Umbilical cord (tissue), 2 donors: ENCODE results near the gene GLB1L3. TPM values are rescaled to one million over a fixed set of nuclear protein-coding genes. Genes with fewer than 3 reads are reported as not detected.
A peak's percentile ranks its signal among the peaks of the same experiment; 100 is the strongest.
"Not testable (repeated sequence)": the region's sequence is repeated elsewhere in the genome, so short reads cannot be mapped to it uniquely, and the experiment has no call there.

Source experiments
- DNase-seq: peaks from one replicate; pipeline ENCODE4 v3.0.0-alpha.2; 2015; ENCODE audit warnings: low spot score
- total RNA-seq: library from RNA; depleted of rRNA; stranded (reverse); fragments of >200 nt; gene quantifications from one replicate; pipeline ENCODE4 v1.2.3, GENCODE V29; 2014; ENCODE audit warnings: low replicate concordance; ENCODE audit not compliant: insufficient read depth

The GLB1L3 gene
- total RNA-seq, 1 donor from 2014 or later = 2.2 TPM

- DNase-seq = no peak
Observed at GRCh38 chr11:134252346-134253187, 23.6 kb upstream of the GLB1L3 start.

- DNase-seq = peak; percentile 98
Observed at GRCh38 chr11:134253188-134253993, 22.8 kb upstream of the GLB1L3 start, which contains the start of the genes ACAD8 and THYN1. Gene ACAD8, plus strand, starts transcription at chr11:134253568. Its CDS starts 33 bp downstream, at chr11:134253601. Gene THYN1, minus strand, starts transcription at chr11:134253352. Its CDS starts 470 bp downstream, at chr11:134252882.

- no peak for DNase-seq
Observed at GRCh38 chr11:134254433-134255183, 21.6 kb upstream of the GLB1L3 start.

GRCh38 chr11:134255184-134255561, 21.0 kb upstream of the GLB1L3 start:
- DNase-seq = not testable (repeated sequence)

- no peak for DNase-seq
Observed at GRCh38 chr11:134257101-134257500, 19.1 kb upstream of the GLB1L3 start.

GRCh38 chr11:134258577-134258976, 17.6 kb upstream of the GLB1L3 start:
- no peak for DNase-seq

GRCh38 chr11:134260503-134260902, 15.7 kb upstream of the GLB1L3 start:
- DNase-seq = no peak

GRCh38 chr11:134260983-134261382, 15.2 kb upstream of the GLB1L3 start:
- DNase-seq = no peak

GRCh38 chr11:134261626-134262488, 14.3 kb upstream of the GLB1L3 start:
- DNase-seq = no peak

- no peak for DNase-seq
Observed at GRCh38 chr11:134264966-134265764, 11.0 kb upstream of the GLB1L3 start.

- no peak for DNase-seq
Observed at GRCh38 chr11:134266440-134266839, 9.7 kb upstream of the GLB1L3 start.

- DNase-seq = peak; percentile 63
Observed at GRCh38 chr11:134266841-134267251, 9.3 kb upstream of the GLB1L3 start.

- DNase-seq = no peak
Observed at GRCh38 chr11:134267461-134267860, 8.7 kb upstream of the GLB1L3 start.

GRCh38 chr11:134267966-134268365, 8.2 kb upstream of the GLB1L3 start:
- DNase-seq = no peak

- DNase-seq = no peak
Observed at GRCh38 chr11:134270250-134270714, 5.9 kb upstream of the GLB1L3 start.

- DNase-seq = no peak
Observed at GRCh38 chr11:134271978-134272377, 4.2 kb upstream of the GLB1L3 start.

GRCh38 chr11:134272381-134273316, 3.5 kb upstream of the GLB1L3 start:
- peak; percentile 83 for DNase-seq

- no peak for DNase-seq
Observed at GRCh38 chr11:134273317-134273712, 2.9 kb upstream of the GLB1L3 start.

GRCh38 chr11:134275188-134275533, 1.0 kb upstream of the GLB1L3 start:
- no peak for DNase-seq
